ENCODE measurements around the gene RALBP1. TPM values are rescaled to one million over a fixed set of nuclear protein-coding genes. Genes with fewer than 3 reads are reported as not detected.

RALBP1 gene
- total RNA-seq, 4 donors from 2014 or later, result 60.2 to 97.6 (median 72.2) TPM

Small RNAs within 50 kb of the gene (small RNA-seq; reads per million reads assigned to genes)
- gene RNU2-27P, result not detected

Other genes with a start within 250 kb of the RALBP1 start
- gene TWSG1, start 140.7 kb upstream of the RALBP1 start, total RNA-seq, result 10 to 100 TPM; 21.0 to 30.4 (median 27.4) TPM
- 100 to 1,000 TPM in 2 of 4 donors, 10 to 100 TPM in 2; 65.7 to 159 (median 99.8) TPM for gene PPP4R1, start 139.0 kb downstream of the RALBP1 start, total RNA-seq
- 10 to 100 TPM; 51.1 to 79.3 (median 67.9) TPM for gene RAB31, start 232.8 kb downstream of the RALBP1 start, total RNA-seq